Occipital lobe (tissue), 2 donors: ENCODE results near the gene S100A1. TPM values are rescaled to one million over a fixed set of nuclear protein-coding genes. Genes with fewer than 3 reads are reported as not detected.
"Not testable (repeated sequence)": the region's sequence is repeated elsewhere in the genome, so short reads cannot be mapped to it uniquely, and the experiment has no call there.

Source experiments
- DNase-seq: peaks from one replicate; lab custom pipeline; 2025; lab: John Stamatoyannopoulos, UW
- total RNA-seq: library from RNA; depleted of rRNA; stranded (reverse); fragments of >200 nt; gene quantifications from one replicate; pipeline ENCODE4 v1.2.3, GENCODE V29; 2014

The S100A1 gene
- total RNA-seq, 1 donor from 2014 or later: 0.47 TPM

DNA sequence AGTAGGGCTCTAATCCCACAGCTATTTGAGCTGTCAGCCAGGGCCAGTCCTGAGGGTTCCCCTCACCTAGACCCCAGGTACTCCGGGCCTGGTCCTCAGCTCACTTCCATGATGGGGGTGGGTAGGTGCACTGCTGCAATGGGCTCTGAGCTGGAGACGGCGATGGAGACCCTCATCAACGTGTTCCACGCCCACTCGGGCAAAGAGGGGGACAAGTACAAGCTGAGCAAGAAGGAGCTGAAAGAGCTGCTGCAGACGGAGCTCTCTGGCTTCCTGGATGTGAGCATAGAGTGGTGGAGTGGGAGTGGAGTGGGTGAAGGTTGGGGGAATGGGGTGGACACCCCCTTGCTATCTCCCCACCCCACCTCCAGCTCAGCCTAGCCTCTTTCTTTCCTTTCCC, 2.1 kb downstream of the S100A1 start:
- DNase-seq: no peak

DNA sequence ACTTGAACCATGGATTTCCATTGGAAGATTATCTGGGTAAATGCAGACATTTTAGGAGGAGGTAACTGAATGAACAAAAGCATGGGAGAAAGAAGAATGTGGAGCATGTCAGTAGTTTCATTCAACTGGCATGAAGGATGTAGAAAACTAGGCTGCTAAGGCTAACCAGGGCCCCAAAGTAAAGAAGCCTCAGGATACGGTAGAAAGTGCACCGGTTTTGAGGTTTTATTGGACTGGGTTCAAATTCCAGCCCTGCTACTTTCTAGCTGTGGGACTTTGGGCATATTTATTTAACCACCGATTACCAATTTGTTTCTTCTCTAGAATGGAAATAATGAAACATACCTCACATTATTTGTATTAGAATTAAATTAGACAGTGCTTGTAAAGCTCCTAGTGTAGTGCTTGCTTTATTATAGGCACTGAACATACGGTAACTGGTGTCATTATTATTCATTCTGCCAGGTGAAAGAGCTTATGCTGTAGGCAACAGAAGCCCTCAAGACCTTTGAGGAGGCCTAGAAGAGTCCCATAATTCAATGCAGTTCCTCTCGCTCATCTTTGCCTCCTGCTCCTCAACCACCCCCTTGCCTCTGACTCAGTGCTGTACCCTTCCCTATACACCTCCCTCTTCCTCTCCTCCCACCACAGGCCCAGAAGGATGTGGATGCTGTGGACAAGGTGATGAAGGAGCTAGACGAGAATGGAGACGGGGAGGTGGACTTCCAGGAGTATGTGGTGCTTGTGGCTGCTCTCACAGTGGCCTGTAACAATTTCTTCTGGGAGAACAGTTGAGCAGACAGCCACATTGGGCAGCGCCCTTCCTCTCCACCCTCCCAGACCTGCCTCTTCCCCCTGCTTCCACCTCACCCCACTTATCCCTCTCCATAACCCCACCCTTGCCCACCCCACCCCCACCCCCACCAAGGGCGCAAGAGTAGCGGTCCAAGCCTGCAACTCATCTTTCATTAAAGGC, 3.1 kb downstream of the S100A1 start:
- no peak for DNase-seq

DNA sequence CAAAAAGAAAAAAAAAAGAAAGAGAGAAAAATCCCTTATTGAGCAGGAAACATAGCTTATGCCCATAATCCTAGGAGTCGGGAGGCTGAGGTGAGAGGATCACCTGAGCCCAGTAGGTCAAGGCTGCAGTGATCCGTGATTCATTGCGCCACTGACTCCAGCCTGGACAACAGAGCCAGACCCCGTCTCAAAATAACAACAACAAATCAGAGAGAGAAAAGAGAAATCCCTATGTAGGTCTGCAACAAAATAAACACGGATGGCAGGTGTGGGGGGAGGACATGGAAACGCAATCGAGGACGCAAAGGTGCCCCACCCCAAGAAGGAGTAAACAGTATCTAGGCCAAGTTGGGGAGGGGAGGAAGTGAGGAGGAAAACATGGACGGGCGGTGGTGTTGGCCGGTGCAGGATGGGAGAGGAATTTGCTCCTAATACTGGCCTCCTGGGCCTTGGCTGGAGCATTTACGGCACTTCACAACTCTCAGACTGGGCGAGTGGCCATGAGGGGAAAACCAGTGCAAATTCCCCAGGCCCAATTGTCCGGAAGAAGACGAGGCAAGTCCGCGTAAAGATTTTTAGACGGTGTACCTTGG, 5.0 kb downstream of the S100A1 start:
- DNase-seq: no peak

DNA sequence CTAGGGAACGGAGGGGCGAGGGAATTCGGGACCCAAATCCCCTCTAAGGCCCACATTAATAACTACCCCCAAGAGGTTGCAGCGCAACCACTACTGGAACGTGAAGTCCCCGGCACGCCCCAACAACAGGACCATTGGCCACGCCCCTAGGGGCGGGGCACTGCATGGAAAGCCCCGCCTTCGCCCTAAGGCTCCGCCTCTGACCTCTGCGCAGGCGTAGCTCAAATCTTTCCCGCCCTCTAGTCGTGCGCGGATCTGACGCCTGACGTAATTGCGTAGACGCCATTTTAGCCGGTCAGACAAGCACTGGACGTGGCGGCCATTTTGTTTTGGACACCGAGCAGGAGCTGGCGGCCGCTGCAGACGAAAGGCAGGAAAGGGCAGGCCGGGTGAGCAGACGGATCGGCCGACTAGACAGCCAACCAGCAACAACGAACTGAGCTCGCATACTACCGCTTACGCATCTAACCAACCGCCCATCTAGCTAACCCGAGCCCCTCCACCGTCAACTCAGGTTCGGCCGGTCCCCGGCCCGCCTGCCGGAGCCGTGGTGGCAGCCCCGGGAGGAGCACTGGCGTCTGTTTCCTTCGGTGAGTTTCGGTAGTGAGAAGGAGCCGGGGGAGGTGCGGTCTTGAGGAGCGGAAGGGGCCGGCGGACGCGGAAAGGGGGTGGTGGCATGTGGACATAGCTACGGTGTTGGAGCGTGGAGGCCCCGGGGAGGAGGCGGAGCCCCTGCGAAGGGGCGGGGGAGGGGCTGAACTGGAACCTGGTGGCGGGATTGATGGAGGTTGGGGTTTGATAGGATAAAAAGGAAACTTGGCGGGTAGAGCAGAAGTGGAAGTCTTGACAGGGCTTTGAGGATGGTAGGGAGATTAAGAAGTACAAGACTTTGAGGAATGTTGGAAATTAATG, 5.8 kb downstream of the S100A1 start, which contains the start of gene CHTOP:
Gene CHTOP, plus strand, starts transcription at position 313 of the 912 bp plus-strand sequence. CDS start 2,523 bp downstream, outside the sequence.
- peak; percentile 98 for DNase-seq

DNA sequence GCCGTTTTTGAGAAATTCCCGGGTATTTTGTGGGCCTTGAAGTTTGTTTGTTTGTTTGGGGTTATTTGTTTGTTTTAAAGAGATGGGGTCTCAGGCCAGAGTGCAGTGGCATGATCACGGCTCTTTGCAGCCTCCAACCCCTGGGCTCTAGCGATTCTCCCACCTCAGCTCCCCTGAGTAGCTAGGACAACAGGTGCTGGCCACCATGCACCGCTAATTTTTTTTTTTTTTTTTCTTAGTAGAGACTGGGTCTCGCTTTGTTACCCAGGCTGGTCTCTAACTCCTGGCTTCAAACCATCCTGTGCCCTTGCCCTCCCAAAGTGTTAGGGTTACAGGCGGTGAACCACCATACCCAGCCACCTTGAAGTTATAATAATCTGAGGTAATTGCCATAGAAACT, 7.6 kb downstream of the S100A1 start:
- DNase-seq: no peak

DNA sequence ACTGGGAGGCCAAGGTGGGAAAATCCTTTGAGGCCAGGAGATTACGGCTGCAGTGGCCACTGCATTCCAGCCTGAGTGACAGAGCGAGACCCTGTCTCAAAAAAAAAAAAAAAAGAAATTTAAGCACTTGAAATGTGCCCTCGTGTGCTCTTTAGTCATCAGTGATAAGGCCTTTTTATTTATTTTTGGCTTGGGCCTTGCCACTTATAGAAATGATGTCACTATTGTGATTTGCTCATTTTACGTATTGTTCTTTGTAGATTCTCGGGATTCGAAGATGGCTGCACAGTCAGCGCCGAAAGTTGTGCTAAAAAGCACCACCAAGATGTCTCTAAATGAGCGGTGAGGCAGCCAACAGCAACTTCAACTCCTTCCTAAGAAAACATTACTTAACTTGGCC, 8.1 kb downstream of the S100A1 start:
- no peak for DNase-seq

DNA sequence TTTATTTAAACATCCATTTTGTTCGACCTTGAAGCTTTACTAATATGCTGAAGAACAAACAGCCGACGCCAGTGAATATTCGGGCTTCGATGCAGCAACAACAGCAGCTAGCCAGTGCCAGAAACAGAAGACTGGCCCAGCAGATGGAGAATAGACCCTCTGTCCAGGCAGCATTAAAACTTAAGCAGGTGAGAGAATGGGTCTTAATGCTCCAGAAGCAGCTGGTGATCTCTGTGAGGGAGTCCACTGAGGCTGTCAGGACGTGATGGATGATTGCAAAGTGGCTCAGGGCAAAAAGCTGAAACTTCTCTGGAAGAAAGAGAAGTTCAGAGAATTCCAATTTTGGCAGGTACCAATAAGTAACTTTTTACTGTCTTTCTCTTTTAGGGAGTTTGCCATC, 10.0 kb downstream of the S100A1 start:
- DNase-seq: no peak

DNA sequence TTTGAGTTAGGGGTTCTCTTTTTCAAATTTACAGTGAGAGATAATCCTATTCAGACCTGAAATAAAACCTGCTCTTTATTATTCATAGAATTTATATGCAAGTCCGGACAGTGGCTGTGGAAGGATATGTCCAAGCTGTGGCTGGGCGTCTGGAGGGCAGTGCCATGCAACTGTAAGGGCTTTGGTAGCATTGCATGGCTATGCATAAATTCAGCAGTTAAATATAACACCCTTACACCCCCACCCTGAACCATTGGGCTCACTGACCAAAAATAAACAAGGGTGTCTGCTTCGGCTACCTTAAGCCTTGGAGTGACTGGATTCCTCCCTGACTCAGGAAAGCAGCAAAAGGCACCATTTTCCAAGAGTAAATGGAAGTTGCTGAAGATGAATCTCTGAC, 11.0 kb downstream of the S100A1 start:
- no peak for DNase-seq

DNA sequence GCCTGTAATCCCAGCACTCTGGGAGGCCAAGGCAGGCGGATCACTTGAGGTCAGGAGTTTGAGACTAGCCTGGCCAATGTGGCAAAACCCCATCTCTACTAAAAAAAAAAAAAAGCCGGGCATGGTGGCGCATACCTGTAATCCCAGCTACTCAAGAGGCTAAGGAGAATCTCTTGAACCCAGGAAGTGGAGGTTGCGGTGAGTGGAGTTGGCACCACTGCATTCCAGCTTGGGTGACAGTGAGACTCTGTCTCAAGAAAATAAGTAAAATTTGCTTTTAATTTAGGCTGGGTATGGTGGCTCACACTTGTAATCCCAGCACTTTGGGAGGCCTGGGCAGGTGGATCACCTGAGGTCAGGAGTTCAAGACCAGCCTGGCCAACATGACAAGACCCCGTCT, 12.0 kb downstream of the S100A1 start:
- not testable (repeated sequence) for DNase-seq

DNA sequence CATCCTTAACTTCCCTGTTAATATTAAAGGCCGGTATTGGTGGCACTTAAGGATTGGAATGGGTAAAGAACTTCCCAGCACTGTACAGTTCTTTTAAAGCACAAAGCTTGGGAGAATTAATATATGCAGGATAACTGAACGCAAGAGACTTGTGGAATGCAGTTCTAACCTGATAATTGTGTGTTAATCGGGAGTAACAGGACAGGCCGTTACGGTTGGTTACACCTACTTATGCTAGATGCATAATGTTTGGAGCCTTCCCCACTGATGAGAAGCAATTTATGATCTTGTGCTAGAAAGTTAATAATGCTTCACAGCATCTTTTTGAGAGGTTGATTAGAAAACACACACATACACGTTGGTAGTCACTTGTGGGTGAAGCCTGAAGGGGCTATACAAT, 12.6 kb downstream of the S100A1 start:
- no peak for DNase-seq

DNA sequence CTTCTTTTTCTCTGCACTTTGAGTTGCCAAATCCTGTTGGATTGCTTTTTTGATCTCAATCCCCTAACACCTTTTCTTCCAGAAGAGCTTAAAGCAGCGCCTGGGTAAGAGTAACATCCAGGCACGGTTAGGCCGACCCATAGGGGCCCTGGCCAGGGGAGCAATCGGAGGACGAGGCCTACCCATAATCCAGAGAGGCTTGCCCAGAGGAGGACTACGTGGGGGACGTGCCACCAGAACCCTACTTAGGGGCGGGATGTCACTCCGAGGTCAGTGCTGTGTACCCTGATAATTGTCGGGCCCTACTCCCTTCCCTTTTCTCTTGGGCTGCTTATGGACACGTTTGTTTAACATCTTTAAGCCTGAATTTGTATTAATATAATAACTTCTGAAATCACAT, 13.9 kb downstream of the S100A1 start:
- no peak for DNase-seq

DNA sequence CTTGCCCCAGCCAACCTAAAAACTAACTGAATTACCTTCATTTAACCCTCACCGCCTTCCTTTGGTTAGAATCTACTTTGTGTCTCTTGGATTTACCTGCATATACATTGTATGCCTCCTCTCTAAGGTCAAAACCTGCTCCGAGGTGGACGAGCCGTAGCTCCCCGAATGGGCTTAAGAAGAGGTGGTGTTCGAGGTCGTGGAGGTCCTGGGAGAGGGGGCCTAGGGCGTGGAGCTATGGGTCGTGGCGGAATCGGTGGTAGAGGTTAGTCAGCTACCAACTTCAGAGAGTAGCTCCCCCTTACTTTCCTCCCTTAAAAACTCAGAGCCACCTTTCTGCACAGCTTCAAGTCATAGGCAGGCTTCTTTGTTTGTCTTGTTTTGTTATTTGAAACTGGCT, 14.9 kb downstream of the S100A1 start:
- DNase-seq: no peak

DNA sequence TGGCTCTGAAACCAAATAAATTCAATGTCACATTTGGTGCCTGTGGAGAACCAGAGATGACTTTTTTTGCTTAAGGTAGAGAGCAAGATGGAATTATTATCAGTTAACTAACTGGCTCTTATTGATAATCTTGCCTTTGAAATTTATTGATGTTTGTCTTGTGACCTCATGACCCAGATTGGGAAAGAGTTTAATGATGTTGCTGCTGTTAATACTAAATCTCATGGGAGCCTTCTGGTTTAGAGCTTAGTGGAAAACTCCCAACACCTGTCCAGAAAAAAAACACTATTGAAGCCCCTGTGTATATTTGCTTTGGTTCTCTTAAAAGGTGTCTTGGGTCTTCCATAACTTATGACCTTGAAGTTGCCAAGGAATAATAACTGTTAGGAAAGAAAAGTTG, 15.6 kb downstream of the S100A1 start:
- DNase-seq: no peak

DNA sequence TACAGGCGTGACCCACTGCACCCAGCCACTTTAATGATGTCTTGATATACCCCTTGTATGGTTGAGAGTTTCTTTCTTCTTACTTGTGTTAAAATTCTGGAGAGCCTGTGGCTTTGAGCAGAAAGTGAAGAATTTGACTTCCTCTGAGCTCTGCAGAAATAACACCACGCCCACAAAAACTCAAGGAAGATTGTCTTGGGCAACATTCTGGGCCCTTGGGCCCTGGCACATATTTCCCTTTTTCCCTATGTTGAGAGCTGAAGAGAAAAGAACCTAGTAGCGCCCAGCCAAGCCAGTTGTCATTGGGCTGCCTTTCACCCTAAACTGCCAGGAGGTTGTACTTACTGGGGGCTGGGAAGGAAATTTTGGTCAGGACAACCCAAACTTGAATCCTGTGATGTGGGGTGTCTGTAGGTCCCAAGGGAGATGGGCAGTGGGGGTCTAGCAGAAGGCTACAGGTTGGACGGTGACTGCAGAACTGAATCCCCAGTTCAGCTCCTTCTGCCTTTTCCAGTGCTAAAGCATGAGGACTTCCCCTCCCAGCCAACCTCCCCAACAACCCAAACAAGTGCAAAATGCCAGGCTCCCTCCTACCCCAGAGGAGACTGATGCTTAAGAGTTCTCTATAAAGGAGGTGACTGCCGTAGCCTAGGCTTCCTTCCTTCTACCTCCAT, 18.6 kb downstream of the S100A1 start:
- DNase-seq: no peak

DNA sequence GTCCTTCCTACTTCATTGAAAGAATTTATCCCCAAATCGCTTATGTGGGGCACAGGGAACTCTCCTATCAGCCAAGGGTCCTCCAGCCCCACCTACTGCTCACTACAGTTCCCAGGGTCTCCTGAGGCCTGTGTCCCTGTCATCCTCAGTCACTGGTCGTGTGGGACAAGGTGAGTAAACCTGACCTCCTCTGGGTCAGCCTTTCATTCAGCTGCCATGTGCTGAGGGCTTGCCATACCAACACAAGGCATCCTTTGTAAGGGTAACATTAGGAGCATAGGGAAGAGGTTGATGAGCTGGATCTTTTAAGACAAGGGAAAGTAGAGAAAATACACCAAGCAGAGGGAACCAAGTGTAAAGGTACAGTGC, 19.1 kb downstream of the S100A1 start:
- DNase-seq: no peak

DNA sequence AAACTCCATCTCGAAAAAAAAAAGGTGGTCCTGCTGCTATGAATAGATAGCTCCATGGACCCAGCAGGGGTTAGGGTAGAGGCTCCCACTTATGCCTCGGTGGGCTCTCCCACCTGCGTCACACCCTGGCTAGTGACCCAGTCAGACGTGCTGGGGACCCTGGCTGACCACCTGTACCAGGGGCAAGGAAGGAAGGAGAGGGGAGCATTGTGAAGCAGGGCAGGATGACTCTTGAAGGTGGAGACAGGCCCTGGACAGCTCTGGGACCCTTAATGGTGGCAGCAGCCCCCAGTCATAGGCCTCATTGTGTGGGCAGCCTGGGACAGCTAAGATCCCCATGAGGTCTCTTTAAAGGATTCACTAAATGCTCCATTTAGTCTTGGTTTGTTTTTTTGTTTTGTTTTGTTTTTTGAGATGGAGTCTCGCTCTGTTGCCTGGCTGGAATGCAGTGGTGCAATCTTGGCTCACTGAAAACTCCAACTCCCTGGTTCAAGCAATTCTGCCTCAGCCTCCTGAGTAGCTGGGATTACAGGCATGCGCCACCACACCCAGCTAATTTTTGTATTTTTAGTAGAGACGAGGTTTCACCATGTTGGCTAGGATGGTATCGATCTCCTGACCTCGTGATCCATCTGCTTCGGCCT, 19.9 kb downstream of the S100A1 start:
- DNase-seq: no peak

DNA sequence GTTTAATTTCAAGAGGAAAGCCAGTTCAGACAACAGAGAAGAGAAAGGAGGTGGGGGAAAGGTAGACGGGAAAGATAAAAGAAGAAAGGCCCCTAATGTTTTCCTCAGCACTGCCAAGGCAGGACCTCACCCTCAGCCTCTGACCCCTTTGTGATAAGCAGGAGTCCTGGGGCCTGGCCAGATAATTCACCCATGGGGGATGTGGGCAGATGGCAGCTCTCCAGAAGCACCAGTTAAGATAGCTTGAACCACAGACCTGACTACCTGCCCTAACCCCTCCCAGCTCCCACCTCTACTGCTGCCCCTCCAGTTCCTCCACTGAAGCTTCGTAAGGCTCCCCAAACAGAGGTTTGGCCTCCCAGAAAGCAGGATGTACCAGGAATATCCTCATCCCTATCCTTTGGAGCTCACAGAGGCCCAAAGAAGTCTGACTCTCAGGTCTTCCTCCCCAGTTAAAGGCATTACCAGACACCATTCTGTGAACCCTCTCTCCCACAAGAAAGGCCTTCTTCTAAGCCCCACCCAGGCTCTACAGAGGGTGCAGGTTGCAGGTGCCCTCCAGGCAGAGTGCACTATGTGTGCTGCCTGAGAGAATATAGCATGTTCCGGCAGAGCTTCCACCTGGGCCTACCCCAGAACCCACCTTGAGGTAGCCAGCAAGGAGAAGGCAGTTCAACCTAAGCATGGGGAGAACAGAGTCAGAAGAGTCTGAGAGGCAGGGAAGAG, 21.1 kb downstream of the S100A1 start:
- DNase-seq: no peak

DNA sequence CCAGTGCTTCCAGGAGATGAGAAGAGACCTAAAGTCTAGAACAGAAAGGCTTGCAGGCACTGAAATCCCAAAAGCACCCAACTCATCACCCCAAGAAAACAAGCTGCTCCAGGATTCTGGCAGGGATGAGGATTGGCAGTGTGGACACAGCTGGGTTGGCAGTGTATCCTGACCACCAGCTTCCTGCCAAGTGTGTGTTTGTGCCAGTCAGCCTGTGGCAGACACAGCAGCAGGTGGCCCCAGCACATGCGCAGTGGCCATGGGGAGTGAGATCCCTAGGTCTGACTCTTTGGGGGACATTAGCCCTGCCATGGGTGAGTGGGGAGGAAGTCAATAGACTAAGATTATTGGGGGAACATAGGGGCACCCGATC, 21.6 kb downstream of the S100A1 start:
- DNase-seq: peak; percentile 68

DNA sequence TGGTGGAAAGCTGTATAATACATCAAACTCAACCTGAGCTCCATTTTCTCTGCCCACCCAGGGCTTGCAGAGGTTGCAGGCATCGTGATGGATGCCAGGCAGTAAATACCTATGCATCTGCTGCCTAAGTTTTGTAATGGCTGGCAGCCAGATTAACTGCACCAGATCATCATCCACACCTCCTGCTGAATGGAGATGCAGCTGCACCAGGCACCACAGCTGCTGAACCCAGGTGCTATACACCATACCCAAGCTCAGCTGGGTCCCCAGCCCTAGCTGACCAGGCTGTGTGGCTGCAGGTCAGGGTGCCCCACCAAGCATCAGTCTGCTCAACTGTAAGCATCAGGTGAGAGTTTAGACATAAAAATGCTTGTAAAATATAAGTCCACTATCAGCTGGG, 23.5 kb downstream of the S100A1 start:
- DNase-seq: no peak
